HepG2 (cell line): Measurements from ENCODE around the gene TMEM253. TPM values are rescaled to one million over a fixed set of nuclear protein-coding genes. Genes with fewer than 3 reads are reported as not detected.

Experiments used
- AGO1 ChIP-seq: fragments of 200-400 bp; formaldehyde crosslinking; IDR thresholded peaks from 2 replicates; pipeline ENCODE4 v1.6.1; 2017; ENCODE audit warnings: mild to moderate bottlenecking, low read depth, low read length, moderate library complexity; ENCODE audit not compliant: poor library complexity, severe bottlenecking
- CREBL2 ChIP-seq: sonication (generic); formaldehyde crosslinking; IDR thresholded peaks from 2 replicates; pipeline ENCODE4 v1.8.1; 2023; ENCODE audit warnings: missing genetic modification reagents, mild to moderate bottlenecking, borderline replicate concordance
- HOXD1 ChIP-seq: sonication (generic); formaldehyde crosslinking; IDR thresholded peaks from 2 replicates; pipeline ENCODE4 v1.5.0; 2020; ENCODE audit warnings: missing genetic modification reagents
- IKZF5 ChIP-seq: IDR thresholded peaks from 2 replicates; pipeline ENCODE4 v1.6.1; 2018; ENCODE audit warnings: missing genetic modification reagents, mild to moderate bottlenecking, missing compliant biosample characterization
- JUND ChIP-seq: sonication (generic); formaldehyde crosslinking; IDR thresholded peaks from 2 replicates; pipeline ENCODE4 v1.8.0; 2022; ENCODE audit warnings: mild to moderate bottlenecking, missing genetic modification reagents
- MED8 ChIP-seq: sonication (generic); formaldehyde crosslinking; IDR thresholded peaks from 2 replicates; pipeline ENCODE4 v1.8.1; 2023; ENCODE audit warnings: mild to moderate bottlenecking, missing genetic modification reagents; ENCODE audit not compliant: insufficient replicate concordance
- NONO ChIP-seq, 2 experiments: fragments of 450-650 bp in 1 of 2; sonication (generic) in 1 of 2; formaldehyde crosslinking in 1 of 2; IDR thresholded peaks in 1 of 2; conservative IDR thresholded peaks in 1 of 2; 2 replicates each; pipeline versions ENCODE4 v1.6.1 to v1.8.0; 2017 to 2022; ENCODE audit warnings: mild to moderate bottlenecking in 1 of 2, missing genetic modification reagents in 1 of 2, moderate library complexity in 1 of 2
- SMARCC2 ChIP-seq: fragments of 450-650 bp; IDR thresholded peaks from 2 replicates; pipeline ENCODE4 v1.6.1; 2017; ENCODE audit warnings: antibody characterized with exemption, mild to moderate bottlenecking
- TAF1 ChIP-seq: sonication (generic); formaldehyde crosslinking; IDR thresholded peaks from 2 replicates; pipeline ENCODE4 v1.4.0; 2020; ENCODE audit warnings: missing genetic modification reagents
- TBX3 ChIP-seq: fragments of 450-650 bp; IDR thresholded peaks from 2 replicates; pipeline ENCODE4 v1.6.1; 2017; ENCODE audit warnings: antibody characterized with exemption, mild to moderate bottlenecking, inconsistent platforms, borderline replicate concordance
- ZGPAT ChIP-seq: IDR thresholded peaks from 2 replicates; pipeline ENCODE4 v1.6.1; 2016; ENCODE audit warnings: mild to moderate bottlenecking
- ZHX2 ChIP-seq, 2 experiments: sonication (generic) in 1 of 2; formaldehyde crosslinking in 1 of 2; IDR thresholded peaks; 2 replicates each; pipeline versions ENCODE4 v1.6.1 to v1.9.0; 2014 to 2022; ENCODE audit warnings: antibody characterized with exemption in 1 of 2, borderline replicate concordance in 1 of 2, inconsistent platforms in 1 of 2, low read depth in 1 of 2, missing genetic modification reagents in 1 of 2
- ZNF530 ChIP-seq: sonication (generic); formaldehyde crosslinking; IDR thresholded peaks from 2 replicates; pipeline ENCODE4 v1.5.0; 2020; ENCODE audit warnings: low read depth, mild to moderate bottlenecking, missing genetic modification reagents
- ZNF614 ChIP-seq: IDR thresholded peaks from 2 replicates; pipeline ENCODE4 v1.6.1; 2018; ENCODE audit warnings: missing biosample characterization, missing genetic modification reagents, inconsistent platforms, borderline replicate concordance
- ZSCAN25 ChIP-seq: sonication (generic); formaldehyde crosslinking; IDR thresholded peaks from 2 replicates; pipeline ENCODE4 v1.8.0; 2022; ENCODE audit warnings: mild to moderate bottlenecking, missing genetic modification reagents
- polyA plus RNA-seq, 8 experiments: library from polyadenylated mRNA; depleted of rRNA in 3 of 8; stranded (reverse) in 7 of 8; unstranded in 1 of 8; fragments of >200 nt; fragmentation: Illumina TruSeq in 4 of 8; extraction: Trizol in 4 of 8; gene quantifications; 2 replicates each; pipeline versions ENCODE4 v1.2.1 to v1.2.3, GENCODE V29; 2011 to 2016; ENCODE audit warnings: low read depth in 4 of 8, missing spikeins in 1 of 8, mixed read lengths in 1 of 8; ENCODE audit not compliant: insufficient read depth in 1 of 8
- total RNA-seq, 5 experiments: library from RNA; depleted of rRNA; stranded (reverse); fragments of >200 nt; fragmentation: Illumina TruSeq; extraction: Trizol; gene quantifications; 2 replicates each; pipeline ENCODE4 v1.2.3, GENCODE V29; 2016; ENCODE audit warnings: low read depth in 1 of 5

TMEM253 gene
- total and polyA plus RNA-seq, 2 of the 13 experiments (the other 11 are each of a cell fraction or from before 2014, with no cell fraction given), result 0.29 to 0.45 TPM

- 0 out of 2 replicates have a peak, but pooled peaks have one; percentile 43 for TF ChIP-seq ZHX2 (IDR thresholded peaks at IDR 0.05; ENCODE audit: low read depth)
- TF ChIP-seq ZHX2 (CRISPR knock-in tag; IDR thresholded peaks at IDR 0.05; ENCODE audit: borderline replicate concordance), result no peak
- TF ChIP-seq ZNF614 (CRISPR knock-in tag), result peak; percentile 87
- TF ChIP-seq MED8, result peak; percentile 96
- peak; percentile 93 for TF ChIP-seq ZGPAT
- TF ChIP-seq SMARCC2, result 0 out of 2 replicates have a peak, but pooled peaks have one; percentile 11
- TF ChIP-seq IKZF5 (CRISPR knock-in tag), result no peak
- no peak for TF ChIP-seq AGO1
- TF ChIP-seq HOXD1 (CRISPR knock-in tag), result peak; percentile 92
- TF ChIP-seq JUND (CRISPR knock-in tag), result peak; percentile 68
- no peak for TF ChIP-seq ZNF530 (CRISPR knock-in tag)
- peak; percentile 50; the same call in 1 of the 2 replicates for TF ChIP-seq TAF1 (CRISPR knock-in tag)
- TF ChIP-seq TBX3, result peak; percentile 98
- peak; percentile 67; the same call in 1 of the 2 replicates for TF ChIP-seq ZSCAN25 (CRISPR knock-in tag)
- TF ChIP-seq NONO (IDR thresholded peaks at IDR 0.05), result no peak
- peak; percentile 94 for TF ChIP-seq NONO (CRISPR knock-in tag; conservative IDR thresholded peaks at IDR 0.05)
- TF ChIP-seq CREBL2 (CRISPR knock-in tag), result no peak
Measured at GRCh38 chr14:21054123-21054767, 46.6 kb upstream of the TMEM253 start (continued).
